ENCODE measurements around the gene B3GNT3.
A peak's percentile ranks its signal among the peaks of the same experiment; 100 is the strongest.

Gene B3GNT3

DNA sequence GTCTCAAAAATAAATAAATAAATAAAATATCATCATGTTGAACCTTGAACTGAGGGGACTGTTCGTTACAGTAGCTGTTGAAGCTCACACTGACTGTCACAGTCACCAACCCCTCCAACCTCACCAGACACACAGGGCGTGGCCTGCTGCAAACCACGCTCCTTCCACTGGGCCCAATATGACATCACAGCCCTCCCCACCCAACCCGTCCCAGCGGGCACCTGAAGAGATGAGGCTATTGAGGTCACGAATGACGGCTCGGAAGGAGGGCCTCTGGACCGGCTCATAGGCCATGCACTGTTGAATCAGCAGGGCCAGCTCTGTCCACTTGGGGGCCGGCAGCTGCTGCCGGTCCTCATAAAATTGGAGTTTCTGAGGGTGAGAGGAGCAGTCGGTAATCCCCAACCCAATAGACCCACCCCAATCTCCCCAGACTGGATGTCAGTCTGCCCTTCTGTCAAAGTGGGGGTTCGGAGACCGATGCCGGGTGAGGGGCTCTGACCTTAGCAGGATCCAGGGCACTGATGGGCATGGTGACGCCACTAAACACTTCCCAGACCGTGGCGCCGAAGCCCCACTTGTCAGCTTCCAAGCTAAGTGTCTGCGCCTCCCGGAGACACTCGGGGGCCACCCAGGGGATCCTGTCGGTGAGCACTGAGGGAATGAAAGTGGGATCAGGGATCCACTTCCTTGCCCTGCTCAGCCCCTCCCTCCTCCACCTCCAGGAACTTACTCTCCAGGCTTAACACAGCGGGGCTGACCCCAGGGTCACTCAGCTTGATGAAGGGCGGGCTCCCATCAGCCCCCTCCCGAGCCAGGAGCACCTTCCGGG, 39.6 kb downstream of the B3GNT3 start:
- no peak for DNase-seq (ENCODE audit: low read depth)

DNA sequence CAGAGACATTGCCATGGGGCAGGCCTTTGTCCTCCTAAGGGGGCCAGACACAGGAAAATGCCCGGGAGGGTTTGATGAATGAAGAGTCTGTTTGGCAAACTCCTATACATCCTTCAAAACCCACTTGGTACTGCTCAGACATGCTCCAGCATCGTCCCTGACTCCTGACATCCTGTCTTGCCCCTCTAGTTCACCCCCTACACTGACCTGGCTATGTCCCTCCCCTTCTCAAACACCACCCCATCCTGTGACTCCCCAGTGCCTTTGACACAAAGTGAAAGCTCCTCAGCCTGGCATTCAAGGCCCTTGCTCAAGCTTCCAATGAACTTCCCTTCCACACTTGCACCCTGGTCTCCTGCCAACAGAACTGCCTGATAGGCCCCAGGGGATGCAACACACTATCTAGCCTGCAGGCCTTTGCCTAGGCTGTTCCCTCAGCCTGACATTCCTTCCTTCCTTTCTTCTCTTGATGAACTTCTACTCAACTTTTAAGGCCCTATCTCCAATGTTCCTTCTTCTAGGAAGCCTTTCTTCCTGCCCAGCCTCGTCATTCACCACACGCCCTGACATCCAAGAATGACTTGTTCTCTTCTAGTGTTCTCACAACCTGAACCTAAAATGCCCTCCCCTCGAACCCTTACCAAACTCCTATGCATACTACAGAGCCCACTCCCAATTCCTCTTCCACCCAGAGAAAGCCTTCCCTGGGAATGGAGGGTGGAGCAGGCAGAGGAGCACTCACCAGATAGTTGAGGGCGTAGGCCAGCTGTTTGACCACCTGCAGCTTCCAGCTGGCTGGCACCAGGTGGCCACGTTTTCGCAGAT, 40.5 kb downstream of the B3GNT3 start:
- DNase-seq (ENCODE audit: low read depth): no peak

DNA sequence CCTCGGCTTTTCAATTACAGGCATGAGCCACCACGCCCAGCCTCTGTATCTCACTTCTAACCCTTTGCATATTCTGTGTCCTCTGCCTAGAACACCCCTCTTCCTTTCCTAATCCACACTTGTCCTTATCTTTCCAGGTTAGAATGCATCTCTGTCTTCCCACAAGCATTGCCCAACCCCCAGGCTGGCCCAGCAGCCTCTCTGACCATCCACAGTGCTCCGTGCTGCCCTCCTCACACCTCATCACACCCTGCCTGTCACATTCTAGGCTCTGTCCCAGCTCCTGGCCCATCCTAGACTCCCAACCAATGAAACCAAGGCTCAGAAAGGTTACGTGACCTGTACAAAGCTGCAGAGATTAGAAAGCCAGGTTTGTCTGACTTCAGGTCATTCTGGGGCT, 41.6 kb downstream of the B3GNT3 start:
- no peak for DNase-seq (ENCODE audit: low read depth)

- DNase-seq (ENCODE audit: low read depth): no peak
Measured at GRCh38 chr19:17837972-17838371, 43.0 kb downstream of the B3GNT3 start.

DNA sequence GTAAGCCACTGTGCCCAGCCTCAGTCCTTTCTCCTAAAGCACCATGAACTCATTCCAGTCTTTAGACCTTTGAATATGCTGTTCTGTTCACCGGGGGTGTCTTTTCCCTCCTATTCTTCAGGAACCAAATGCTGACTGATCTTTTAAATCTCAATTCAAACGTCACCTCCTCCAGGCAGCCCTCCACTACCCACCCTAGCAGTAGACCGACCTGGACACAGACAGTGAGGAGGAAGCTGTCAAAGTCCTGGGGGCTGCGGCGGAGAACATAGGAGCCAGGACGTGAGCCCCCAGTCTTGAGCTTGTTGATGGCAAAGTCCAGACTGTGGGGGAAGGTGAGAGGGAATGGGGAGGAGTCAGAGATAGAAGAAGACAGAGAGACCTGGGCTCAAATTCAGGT, 45.1 kb downstream of the B3GNT3 start:
- DNase-seq (ENCODE audit: low read depth): no peak

GRCh38 chr19:17841371-17841809, 46.5 kb downstream of the B3GNT3 start:
- no peak for DNase-seq (ENCODE audit: low read depth)

GRCh38 chr19:17841810-17842662, 47.1 kb downstream of the B3GNT3 start:
- DNase-seq (ENCODE audit: low read depth): no peak

- no peak for DNase-seq (ENCODE audit: low read depth)
Measured at GRCh38 chr19:17842663-17843291, 47.8 kb downstream of the B3GNT3 start.

- DNase-seq (ENCODE audit: low read depth): no peak
Measured at GRCh38 chr19:17843292-17843827, 48.4 kb downstream of the B3GNT3 start.

GRCh38 chr19:17843908-17844490, 49.1 kb downstream of the B3GNT3 start:
- DNase-seq (ENCODE audit: low read depth): no peak

- no peak for DNase-seq (ENCODE audit: low read depth)
Measured at GRCh38 chr19:17846146-17846545, 51.2 kb downstream of the B3GNT3 start.

DNA sequence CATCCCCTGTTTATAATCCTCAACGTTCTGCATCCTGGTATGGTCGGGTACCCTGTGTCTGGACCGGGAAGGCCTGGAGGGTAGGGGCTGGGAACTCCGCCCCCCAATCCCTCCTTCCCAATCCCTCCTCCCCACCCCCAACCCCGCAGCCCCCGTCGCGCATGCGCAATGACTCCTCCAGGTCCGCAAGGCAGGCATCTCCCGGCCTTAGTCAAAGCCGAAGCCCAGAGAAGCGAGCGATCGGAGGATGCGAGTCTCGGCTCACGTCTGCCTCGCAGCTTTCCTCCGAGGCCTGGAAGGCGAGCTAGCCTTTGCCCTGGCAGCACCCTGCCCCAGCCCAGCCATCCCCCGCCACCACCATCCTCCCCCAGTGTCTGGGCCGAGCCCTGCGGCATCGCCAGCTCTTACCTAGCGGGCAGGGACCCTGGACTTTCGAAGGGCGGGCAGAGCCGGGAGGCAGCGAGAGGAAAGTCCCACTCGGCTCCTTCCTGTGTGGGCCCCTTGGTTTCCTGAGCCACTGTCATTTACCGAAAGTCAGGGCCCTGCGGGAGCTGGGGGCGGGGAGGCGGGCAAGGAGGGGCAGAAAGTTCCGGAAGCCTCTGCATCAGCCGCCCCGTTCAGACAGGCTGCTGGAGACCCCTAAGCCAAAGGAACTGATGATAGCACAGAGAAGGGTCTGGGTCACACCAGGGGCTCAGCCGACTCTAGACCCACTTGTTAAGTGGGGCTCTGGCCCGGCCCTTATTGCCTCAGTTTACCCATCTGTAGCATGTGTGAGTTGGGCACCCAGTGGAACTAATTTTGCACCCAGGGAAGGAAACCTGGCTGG, 52.8 kb downstream of the B3GNT3 start, which contains the start of gene JAK3:
Gene JAK3 (minus strand): TSS at position 445 of the 829 bp plus-strand sequence. CDS start 3,565 bp downstream, outside the sequence.
- peak; percentile 82 for DNase-seq (ENCODE audit: low read depth)

- DNase-seq (ENCODE audit: low read depth): no peak
Measured at GRCh38 chr19:17848595-17849292, 53.8 kb downstream of the B3GNT3 start.

GRCh38 chr19:17854061-17854460, 59.1 kb downstream of the B3GNT3 start:
- no peak for DNase-seq (ENCODE audit: low read depth)

DNA sequence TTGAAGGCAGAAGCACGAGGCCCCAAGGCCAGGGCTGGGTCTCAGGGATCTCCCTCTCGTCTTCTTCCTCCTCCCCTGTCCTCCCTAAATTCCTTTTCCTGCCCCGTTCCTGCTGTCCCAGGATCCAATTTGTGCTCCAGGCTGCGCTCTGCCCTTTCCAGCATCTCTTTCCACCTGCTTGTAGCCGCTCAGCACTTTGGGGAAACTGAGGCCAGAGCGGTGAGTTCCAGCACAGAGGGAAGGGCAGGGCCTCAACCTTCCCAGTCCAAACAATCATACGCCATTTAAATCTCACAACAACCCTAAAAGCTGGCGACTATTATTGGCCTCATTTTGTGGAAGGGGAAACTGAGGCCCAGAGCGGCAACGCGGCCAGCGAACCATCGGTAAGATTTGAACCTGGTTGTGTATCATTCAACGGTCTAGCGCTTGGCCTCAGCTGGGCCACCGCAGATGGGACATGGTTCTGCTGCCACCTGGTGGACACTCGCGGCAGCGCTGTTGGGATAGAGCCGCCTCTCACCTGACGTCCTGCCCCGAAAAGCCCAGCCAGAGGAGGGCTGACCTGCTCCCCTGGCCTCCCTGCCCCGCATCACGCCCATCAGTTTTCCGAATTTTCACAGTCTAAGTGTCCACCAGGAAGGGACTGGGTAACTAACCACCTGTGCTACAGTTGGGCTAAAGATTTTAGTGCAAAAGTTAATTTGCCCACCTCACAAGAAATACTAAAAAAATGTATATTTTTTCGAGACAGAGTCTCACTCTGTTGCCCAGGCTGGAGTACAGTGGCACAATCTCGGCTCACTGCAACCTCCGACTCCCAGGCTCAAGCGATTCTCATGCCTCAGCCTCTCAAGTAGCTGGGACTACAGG, 60.6 kb downstream of the B3GNT3 start:
- peak; percentile 88 for DNase-seq (ENCODE audit: low read depth)

- DNase-seq (ENCODE audit: low read depth): peak; percentile 99
Measured at GRCh38 chr19:17859533-17860330, 64.8 kb downstream of the B3GNT3 start, which contains the start of gene RPL18A. TSS of gene RPL18A (plus strand) at chr19:17859910. CDS start at chr19:17859957, 47 bp downstream.

GRCh38 chr19:17860331-17860992, 65.5 kb downstream of the B3GNT3 start:
- DNase-seq (ENCODE audit: low read depth): no peak
